Right atrium auricular region (tissue), 2 donors: ENCODE measurements around the gene CLEC16A. TPM values are rescaled to one million over a fixed set of nuclear protein-coding genes. Genes with fewer than 3 reads are reported as not detected.
"Not testable (repeated sequence)": the region's sequence is repeated elsewhere in the genome, so short reads cannot be mapped to it uniquely, and the experiment has no call there.

Source experiments
- DNase-seq: peaks from one replicate; pipeline ENCODE4 v3.0.0-alpha.2; 2019; ENCODE audit warnings: low spot score
- H3K27ac ChIP-seq, 2 donors: fragments of 200-600 bp; sonication (generic); 1 replicate in 1 of 2; 2 replicates in 1 of 2; pipeline ENCODE4 v1.5.1; 2016 to 2019
- H3K27me3 ChIP-seq, 2 donors: fragments of 200-600 bp; sonication (generic); one replicate each; pipeline versions ENCODE4 v1.5.1 to v1.6.0; 2017 to 2019
- H3K36me3 ChIP-seq: fragments of 200-600 bp; sonication (generic); one replicate; pipeline ENCODE4 v1.5.1; 2016
- H3K4me1 ChIP-seq, 2 donors: fragments of 200-600 bp; sonication (generic); one replicate each; pipeline versions ENCODE4 v1.5.1 to v1.6.0; 2017 to 2019
- H3K4me3 ChIP-seq, 2 donors: fragments of 200-600 bp; sonication (generic); 1 replicate in 1 of 2; 2 replicates in 1 of 2; pipeline ENCODE4 v1.5.1; 2017 to 2019; ENCODE audit warnings: mild to moderate bottlenecking in 1 of 2, moderate library complexity in 1 of 2
- H3K9me3 ChIP-seq, 2 donors: fragments of 200-600 bp; sonication (generic); one replicate each; pipeline ENCODE4 v1.5.1; 2019
- CTCF ChIP-seq, 2 donors: fragments of 200-600 bp; sonication (generic); IDR thresholded peaks; one replicate each; pipeline ENCODE4 v1.5.1; 2019; ENCODE audit warnings: antibody characterized with exemption in 2 of 2
- total RNA-seq, 2 donors: library from RNA; depleted of rRNA; stranded (reverse); fragments of >200 nt; gene quantifications; one replicate each; pipeline ENCODE4 v1.1.0, GENCODE V29; 2016

The CLEC16A gene
- total RNA-seq, 2 donors from 2014 or later = 24.1 to 49.0 TPM

GRCh38 chr16:10965440-10966061 lies 21.2 kb downstream of the CLEC16A start:
- H3K36me3 ChIP-seq = peaks cover 14% of the 10 kb centered on the region

GRCh38 chr16:10966129-10966528 lies 21.8 kb downstream of the CLEC16A start:
- DNase-seq = no peak
- peaks cover 0 to 21% of the 10 kb centered on the region in 2 donors for H3K4me1 ChIP-seq
- H3K27ac ChIP-seq = no peak overlapping the region
- H3K36me3 ChIP-seq = peaks cover 14% of the 10 kb centered on the region
- no peak for TF ChIP-seq CTCF (IDR thresholded peaks at IDR 0.05)
- H3K9me3 ChIP-seq = no peaks in the 10 kb centered on the region
- no peak overlapping the region for H3K4me3 ChIP-seq
- H3K27me3 ChIP-seq = no peaks in the 10 kb centered on the region

More at GRCh38 chr16:10965440-10966061, 21.2 kb downstream of the CLEC16A start:
- H3K27ac ChIP-seq = no peak overlapping the region
- no peaks in the 10 kb centered on the region for H3K9me3 ChIP-seq
- H3K4me1 ChIP-seq = peaks cover 0 to 24% of the 10 kb centered on the region in 2 donors
- no peak for DNase-seq
- H3K27me3 ChIP-seq = no peaks in the 10 kb centered on the region
- TF ChIP-seq CTCF (IDR thresholded peaks at IDR 0.05) = no peak
- H3K4me3 ChIP-seq = no peak overlapping the region

GRCh38 chr16:10966559-10966958 lies 22.2 kb downstream of the CLEC16A start:
- peaks cover 14% of the 10 kb centered on the region for H3K36me3 ChIP-seq

DNA sequence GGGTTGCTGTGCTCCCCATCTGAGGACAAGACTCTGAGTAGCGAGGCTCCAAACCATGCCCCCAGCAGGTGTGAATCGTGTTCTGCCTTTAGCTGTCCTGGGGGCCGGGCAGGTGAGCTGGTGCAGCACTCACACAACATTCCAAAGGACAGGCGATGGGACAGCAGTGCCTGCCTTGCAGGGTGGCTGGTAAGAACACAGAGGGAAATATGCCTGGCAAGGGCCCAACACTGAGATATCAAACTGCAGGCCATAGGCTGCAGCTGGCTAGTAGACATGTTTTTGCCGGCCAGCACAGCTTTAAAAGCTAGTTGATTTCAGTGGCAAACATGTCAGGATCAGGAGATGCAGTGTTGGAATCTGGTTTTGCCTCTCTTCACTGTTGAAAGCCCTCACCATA lies 23.6 kb downstream of the CLEC16A start:
- H3K4me3 ChIP-seq = no peak overlapping the region
- peaks cover 0 to 23% of the 10 kb centered on the region in 2 donors for H3K4me1 ChIP-seq
- no peak for TF ChIP-seq CTCF (IDR thresholded peaks at IDR 0.05)
- H3K9me3 ChIP-seq = no peaks in the 10 kb centered on the region
- no peaks in the 10 kb centered on the region for H3K27me3 ChIP-seq
- no peak for DNase-seq
- no peak overlapping the region for H3K27ac ChIP-seq
- H3K36me3 ChIP-seq = peaks cover 10% of the 10 kb centered on the region

More at GRCh38 chr16:10966559-10966958, 22.2 kb downstream of the CLEC16A start:
- H3K27me3 ChIP-seq, H3K9me3 ChIP-seq, DNase-seq, H3K4me3 ChIP-seq, H3K27ac ChIP-seq: not testable (repeated sequence)
- H3K4me1 ChIP-seq = peaks cover 0 to 16% of the 10 kb centered on the region in 2 donors

GRCh38 chr16:10968498-10968897 lies 24.1 kb downstream of the CLEC16A start:
- Histone ChIP-seq H3K36me3 (peaks cover 10% of the 10 kb centered on the region), H3K9me3 (no peaks in the 10 kb centered on the region), H3K4me1 (peaks cover 0 to 23% of the 10 kb centered on the region in 2 donors), H3K27me3 (no peaks in the 10 kb centered on the region), H3K27ac (no peak overlapping the region), H3K4me3 (no peak overlapping the region)
- TF ChIP-seq CTCF (IDR thresholded peaks at IDR 0.05) = no peak
- DNase-seq = no peak

GRCh38 chr16:10969615-10970014 lies 25.3 kb downstream of the CLEC16A start:
- Histone ChIP-seq H3K4me3 (no peak overlapping the region), H3K9me3 (no peaks in the 10 kb centered on the region), H3K27ac (no peak overlapping the region), H3K36me3 (peaks cover 17% of the 10 kb centered on the region), H3K4me1 (peaks cover 0 to 19% of the 10 kb centered on the region in 2 donors), H3K27me3 (no peaks in the 10 kb centered on the region)
- no peak for TF ChIP-seq CTCF (IDR thresholded peaks at IDR 0.05)
- DNase-seq = no peak
